IMR-90 (cell line): ENCODE results near the gene KRTAP10-1. TPM values are rescaled to one million over a fixed set of nuclear protein-coding genes. Genes with fewer than 3 reads are reported as not detected.

Experiments used
- ATAC-seq: fragments of 200-7000 bp; cut with Tn5 transposase; 2 replicates; pipeline ENCODE4 v1.9.1; 2020; ENCODE audit warnings: low read depth, mild to moderate bottlenecking, moderate library complexity
- BruUV-seq: library from RNA; stranded (reverse); fragments of 400-500 nt; replicated peaks from 2 replicates; lab custom pipeline; 2021; lab: Mats Ljungman, UMichigan
- CTCF ChIA-PET: fragments of 300-600 bp; formaldehyde crosslinking; extraction: SDS; loops from one replicate; lab custom pipeline; 2021; ENCODE audit warnings: antibody characterized with exemption; lab: Yijun Ruan, JAX
- POLR2A ChIA-PET: fragments of 300-600 bp; sonication (Branson Sonifier 250); formaldehyde crosslinking; loops from one replicate; lab custom pipeline; 2022; ENCODE audit warnings: antibody characterized with exemption; ENCODE audit not compliant: unreplicated experiment; lab: Charles Lee
- DNase-seq: peaks from one replicate; pipeline ENCODE4 v3.0.0; 2013
- H2AFZ ChIP-seq: replicated peaks from 2 replicates; pipeline ENCODE3; 2013; ENCODE audit warnings: low read length, mild to moderate bottlenecking; ENCODE audit not compliant: poor library complexity
- H2AK5ac ChIP-seq: 2 replicates; pipeline ENCODE4 v1.6.1; 2013; ENCODE audit warnings: low read depth, low read length, inconsistent platforms
- H2AK9ac ChIP-seq: replicated peaks from 2 replicates; pipeline ENCODE3; 2013; ENCODE audit warnings: mild to moderate bottlenecking, low read depth, low read length, moderate library complexity; ENCODE audit not compliant: poor library complexity
- H2BK120ac ChIP-seq: 2 replicates; pipeline ENCODE4 v1.6.1; 2013; ENCODE audit warnings: low read depth, low read length, inconsistent platforms
- H2BK15ac ChIP-seq: 3 replicates; pipeline ENCODE4 v1.6.1; 2013; ENCODE audit warnings: low read depth, low read length, inconsistent platforms
- H2BK20ac ChIP-seq: 2 replicates; pipeline ENCODE4 v1.6.1; 2013; ENCODE audit warnings: low read depth, mild to moderate bottlenecking, inconsistent platforms, low read length, moderate library complexity
- H2BK5ac ChIP-seq: 2 replicates; pipeline ENCODE4 v1.6.1; 2013; ENCODE audit warnings: mild to moderate bottlenecking, low read depth, low read length, inconsistent platforms; ENCODE audit not compliant: poor library complexity, severe bottlenecking
- H3K14ac ChIP-seq: replicated peaks from 2 replicates; pipeline ENCODE4 v1.6.1; 2013; ENCODE audit warnings: low read depth, low read length, inconsistent platforms
- H3K18ac ChIP-seq: 2 replicates; pipeline ENCODE4 v1.6.1; 2013; ENCODE audit warnings: low read depth, low read length, control low read depth
- H3K23ac ChIP-seq: 2 replicates; pipeline ENCODE4 v1.6.1; 2013; ENCODE audit warnings: low read depth, low read length, inconsistent platforms
- H3K27ac ChIP-seq: 2 replicates; pipeline ENCODE4 v1.5.1; 2013; ENCODE audit warnings: mild to moderate bottlenecking, control low read depth, low read length; ENCODE audit not compliant: insufficient read depth
- H3K27me3 ChIP-seq: 2 replicates; pipeline ENCODE4 v1.6.1; 2013; ENCODE audit warnings: low read length; ENCODE audit not compliant: control insufficient read depth, insufficient read depth
- H3K36me3 ChIP-seq: 2 replicates; pipeline ENCODE4 v1.6.1; 2013; ENCODE audit warnings: low read length, mixed read lengths; ENCODE audit not compliant: control insufficient read depth, insufficient read depth
- H3K4ac ChIP-seq: 2 replicates; pipeline ENCODE4 v1.6.1; 2013; ENCODE audit warnings: low read depth, low read length, inconsistent platforms
- H3K4me1 ChIP-seq: 2 replicates; pipeline ENCODE4 v1.6.1; 2013; ENCODE audit warnings: low read length, mixed read lengths; ENCODE audit not compliant: control insufficient read depth, insufficient read depth
- H3K4me2 ChIP-seq: 2 replicates; pipeline ENCODE4 v1.6.1; 2013; ENCODE audit warnings: low read depth, mild to moderate bottlenecking, control low read depth, low read length, moderate library complexity
- H3K4me3 ChIP-seq: 2 replicates; pipeline ENCODE4 v1.5.1; 2013; ENCODE audit warnings: low read depth, mild to moderate bottlenecking, control low read depth, low read length, moderate library complexity; ENCODE audit not compliant: insufficient read depth
- H3K56ac ChIP-seq: 2 replicates; pipeline ENCODE4 v1.6.1; 2013; ENCODE audit warnings: low read length, inconsistent platforms; ENCODE audit not compliant: insufficient read depth; ENCODE audit errors: extremely low read depth
- H3K79me1 ChIP-seq, 2 experiments: 2 replicates each; pipeline ENCODE4 v1.6.1; 2013; ENCODE audit warnings: low read length in 2 of 2, inconsistent platforms in 1 of 2, low read depth in 1 of 2
- H3K9ac ChIP-seq: 2 replicates; pipeline ENCODE4 v1.6.1; 2013; ENCODE audit warnings: low read depth, low read length, control low read depth
- H3K9me1 ChIP-seq: 2 replicates; pipeline ENCODE4 v1.6.1; 2013; ENCODE audit warnings: low read length, inconsistent platforms; ENCODE audit not compliant: insufficient read depth
- H3K9me3 ChIP-seq: 2 replicates; pipeline ENCODE4 v1.6.1; 2013; ENCODE audit warnings: low read length; ENCODE audit not compliant: control insufficient read depth, insufficient read depth
- H4K20me1 ChIP-seq: 2 replicates; pipeline ENCODE4 v1.6.1; 2013; ENCODE audit warnings: low read length, inconsistent platforms; ENCODE audit not compliant: insufficient read depth
- H4K5ac ChIP-seq: 2 replicates; pipeline ENCODE4 v1.6.1; 2013; ENCODE audit warnings: mild to moderate bottlenecking, low read depth, low read length, control low read depth
- H4K8ac ChIP-seq, 2 experiments: 2 replicates each; pipeline ENCODE4 v1.6.1; 2013; ENCODE audit warnings: low read depth in 2 of 2, low read length in 2 of 2, control low read depth in 1 of 2, inconsistent platforms in 1 of 2
- H4K91ac ChIP-seq: 2 replicates; pipeline ENCODE4 v1.6.1; 2013; ENCODE audit warnings: low read depth, low read length, inconsistent platforms; ENCODE audit not compliant: insufficient read depth
- BHLHE40 ChIP-seq: fragments of 150-350 bp; IDR thresholded peaks from 2 replicates; pipeline ENCODE4 v1.6.1; 2016; ENCODE audit warnings: mild to moderate bottlenecking, low read depth, low read length
- CEBPB ChIP-seq: IDR thresholded peaks from 2 replicates; pipeline ENCODE4 v1.6.1; 2012; ENCODE audit warnings: low read depth, low read length, improper control_type of control experiment
- CHD1 ChIP-seq: IDR thresholded peaks from 2 replicates; pipeline ENCODE4 v1.6.1; 2012; ENCODE audit warnings: low read depth, low read length, improper control_type of control experiment
- CTCF ChIP-seq: conservative IDR thresholded peaks from 2 replicates; pipeline ENCODE4 v1.5.1; 2012; ENCODE audit warnings: mild to moderate bottlenecking, low read depth, low read length, improper control_type of control experiment
- ELK1 ChIP-seq: fragments of 150-350 bp; IDR thresholded peaks from 2 replicates; pipeline ENCODE4 v1.6.1; 2016; ENCODE audit warnings: low read depth, mild to moderate bottlenecking, low read length, moderate library complexity, borderline replicate concordance
- FOS ChIP-seq: fragments of 150-350 bp; IDR thresholded peaks from 2 replicates; pipeline ENCODE4 v1.6.1; 2016; ENCODE audit warnings: low read depth, low read length
- MAFK ChIP-seq: IDR thresholded peaks from 2 replicates; pipeline ENCODE4 v1.6.1; 2012; ENCODE audit warnings: low read depth, low read length, improper control_type of control experiment
- MAZ ChIP-seq: IDR thresholded peaks from 2 replicates; pipeline ENCODE4 v1.6.1; 2012; ENCODE audit warnings: low read depth, mild to moderate bottlenecking, low read length, improper control_type of control experiment, moderate library complexity, borderline replicate concordance
- MXI1 ChIP-seq: IDR thresholded peaks from 2 replicates; pipeline ENCODE4 v1.6.1; 2012; ENCODE audit warnings: low read depth, mild to moderate bottlenecking, low read length, moderate library complexity, borderline replicate concordance
- NFE2L2 ChIP-seq: fragments of 150-350 bp; IDR thresholded peaks from 2 replicates; pipeline ENCODE4 v1.6.1; 2016; ENCODE audit warnings: low read depth, mild to moderate bottlenecking, low read length
- POLR2A ChIP-seq: IDR thresholded peaks from 2 replicates; pipeline ENCODE4 v1.6.1; 2012; ENCODE audit warnings: mild to moderate bottlenecking, low read depth, low read length
- RAD21 ChIP-seq: IDR thresholded peaks from 2 replicates; pipeline ENCODE4 v1.6.1; 2012; ENCODE audit warnings: low read length, improper control_type of control experiment
- RCOR1 ChIP-seq: IDR thresholded peaks from 2 replicates; pipeline ENCODE4 v1.6.1; 2012; ENCODE audit warnings: mild to moderate bottlenecking, low read length, improper control_type of control experiment; ENCODE audit not compliant: insufficient replicate concordance
- RFX5 ChIP-seq: IDR thresholded peaks from 2 replicates; pipeline ENCODE4 v1.8.0; 2012; ENCODE audit warnings: low read depth, mild to moderate bottlenecking, low read length, moderate library complexity
- SMC3 ChIP-seq: fragments of 150-350 bp; IDR thresholded peaks from 2 replicates; pipeline ENCODE4 v1.6.1; 2016; ENCODE audit warnings: low read depth, mild to moderate bottlenecking, antibody characterized with exemption, low read length, moderate library complexity
- WGBS, 2 experiments: methylation state at CpG; one replicate each; pipeline versions ENCODE4 v1.1.5 to v1.1.7; 2013; ENCODE audit warnings: missing lambda C conversion rate in 2 of 2; ENCODE audit not compliant: insufficient read length in 1 of 2; ENCODE audit errors: extremely low coverage in 2 of 2; 5-methylcytosine and 5-hydroxymethylcytosine counted together
- dilution Hi-C: fragments of 300-500 bp; cut with HindIII; formaldehyde crosslinking; loops from one replicate; pipeline ENCODE4 v1.14.3; 2018; ENCODE audit warnings: low sequenced_read_pairs; ENCODE audit not compliant: unreplicated experiment
- in situ Hi-C: fragments of 300-500 bp; cut with MboI; formaldehyde crosslinking; loops from 3 replicates; pipeline ENCODE4 v1.14.3; 2019; ENCODE audit warnings: low sequenced_read_pairs, inconsistent platforms, mixed read lengths
- intact Hi-C: fragments of 100-400 bp; cut with micrococcal nuclease; formaldehyde crosslinking; loops from 2 replicates; pipeline ENCODE4 v1.10.0; 2022
- polyA plus RNA-seq, 3 experiments: library from polyadenylated mRNA; depleted of rRNA; stranded (reverse); fragments of >200 nt; gene quantifications; 2 replicates each; pipeline ENCODE4 v1.2.3, GENCODE V29; 2012; ENCODE audit warnings: low replicate concordance in 1 of 3
- total RNA-seq: library from RNA; depleted of rRNA; stranded (reverse); fragments of >200 nt; gene quantifications from 2 replicates; pipeline ENCODE4 v1.2.3, GENCODE V29; 2012
- TF ChIP-seq, protein P1 (sequence below): fragments of 150-350 bp; IDR thresholded peaks from 2 replicates; pipeline ENCODE4 v1.6.1; 2017; ENCODE audit warnings: mild to moderate bottlenecking, antibody characterized with exemption, low read length, low read depth

KRTAP10-1 gene
- total and polyA plus RNA-seq, 2 of the 4 experiments (the other 2 are of a cell fraction): not detected

GRCh38 chr21:44552136-44552535 lies 12.1 kb upstream of the KRTAP10-1 start:
- Histone ChIP-seq H3K23ac (no peak overlapping the region), H2BK5ac (no peak overlapping the region), H3K4me3 (no peak overlapping the region), H2BK15ac (no peak overlapping the region), H3K4ac (no peak overlapping the region), H3K9me3 (peaks cover 2% of the 10 kb centered on the region; the same call in 1 of the 2 replicates), H4K8ac (no peak overlapping the region), H3K36me3 (no peaks in the 10 kb centered on the region), H4K5ac (no peak overlapping the region), H3K79me1 (no peaks in the 10 kb centered on the region), H3K27me3 (peaks cover 20% of the 10 kb centered on the region), H2AFZ (no peak overlapping the region), H3K27ac (no peak overlapping the region), H4K91ac (no peak overlapping the region), H3K9ac (no peak overlapping the region), H3K9me1 (no peaks in the 10 kb centered on the region), H2AK9ac (no peak overlapping the region), H3K4me1 (no peaks in the 10 kb centered on the region), H4K20me1 (no peaks in the 10 kb centered on the region), H3K56ac (no peak overlapping the region), H3K4me2 (no peak overlapping the region), H2BK20ac (no peak overlapping the region), H2AK5ac (no peak overlapping the region), H3K18ac (no peak overlapping the region), H3K14ac (no peak overlapping the region), H2BK120ac (no peak overlapping the region)
- CTCF ChIA-PET: no interaction called here
- WGBS, 2 experiments: 61% methylated on average over 3 of the region's 6 CpGs; no CpG with 5 or more reads in 1 of the 2 experiments
- ATAC-seq (no peak), DNase-seq (no peak)
- intact Hi-C loops: no loop called here
- in situ Hi-C loops: no loop called here
- TF ChIP-seq, protein P1, sequence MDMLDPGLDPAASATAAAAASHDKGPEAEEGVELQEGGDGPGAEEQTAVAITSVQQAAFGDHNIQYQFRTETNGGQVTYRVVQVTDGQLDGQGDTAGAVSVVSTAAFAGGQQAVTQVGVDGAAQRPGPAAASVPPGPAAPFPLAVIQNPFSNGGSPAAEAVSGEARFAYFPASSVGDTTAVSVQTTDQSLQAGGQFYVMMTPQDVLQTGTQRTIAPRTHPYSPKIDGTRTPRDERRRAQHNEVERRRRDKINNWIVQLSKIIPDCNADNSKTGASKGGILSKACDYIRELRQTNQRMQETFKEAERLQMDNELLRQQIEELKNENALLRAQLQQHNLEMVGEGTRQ: no peak
- TF ChIP-seq RAD21 (no peak), MAZ (no peak), BHLHE40 (no peak), CHD1 (no peak), CTCF (no peak), POLR2A (no peak), SMC3 (no peak), MAFK (no peak), RCOR1 (no peak), RFX5 (no peak), CEBPB (no peak), FOS (no peak), NFE2L2 (no peak), MXI1 (no peak), ELK1 (no peak)
- BruUV-seq: no TSS peak
- dilution Hi-C loops: no loop called here
- POLR2A ChIA-PET: no interaction called here
